HG03025 (cell line): ENCODE measurements around the gene ARFRP1.
"Not testable (repeated sequence)": the region's sequence is repeated elsewhere in the genome, so short reads cannot be mapped to it uniquely, and the experiment has no call there.

ENCODE experiments used
- ATAC-seq: cut with Tn5 transposase; IDR thresholded peaks from one replicate; pipeline ENCODE4 v1.9.1; 2021; ENCODE audit warnings: mild to moderate bottlenecking, moderate library complexity; ENCODE audit not compliant: unreplicated experiment, low FRiP score

Gene ARFRP1

GRCh38 chr20:63680427-63680826 lies 27.3 kb downstream of the ARFRP1 start:
- no peak for ATAC-seq

GRCh38 chr20:63679799-63680305 lies 27.9 kb downstream of the ARFRP1 start:
- ATAC-seq: no peak

- ATAC-seq: no peak
Measured at GRCh38 chr20:63678667-63679465, 28.9 kb downstream of the ARFRP1 start.

- no peak for ATAC-seq
Measured at GRCh38 chr20:63678071-63678470, 29.7 kb downstream of the ARFRP1 start.

GRCh38 chr20:63675681-63676368 lies 32.0 kb downstream of the ARFRP1 start:
- ATAC-seq: no peak

GRCh38 chr20:63673951-63674350 lies 33.8 kb downstream of the ARFRP1 start:
- ATAC-seq: no peak

- ATAC-seq: no peak
Measured at GRCh38 chr20:63672666-63673065, 35.1 kb downstream of the ARFRP1 start.

- not testable (repeated sequence) for ATAC-seq
Measured at GRCh38 chr20:63671695-63672094, 36.1 kb downstream of the ARFRP1 start.

- ATAC-seq: no peak
Measured at GRCh38 chr20:63668351-63668750, 39.4 kb downstream of the ARFRP1 start.

- ATAC-seq: no peak
Measured at GRCh38 chr20:63667858-63668257, 39.9 kb downstream of the ARFRP1 start.

- ATAC-seq: no peak
Measured at GRCh38 chr20:63665708-63666107, 42.1 kb downstream of the ARFRP1 start.

- ATAC-seq: no peak
Measured at GRCh38 chr20:63664861-63665594, 42.7 kb downstream of the ARFRP1 start.

GRCh38 chr20:63664143-63664851 lies 43.5 kb downstream of the ARFRP1 start:
- ATAC-seq: no peak

GRCh38 chr20:63663332-63664066 lies 44.3 kb downstream of the ARFRP1 start:
- ATAC-seq: no peak

GRCh38 chr20:63662813-63663189 lies 45.0 kb downstream of the ARFRP1 start:
- ATAC-seq: no peak

GRCh38 chr20:63661959-63662812 lies 45.6 kb downstream of the ARFRP1 start:
- ATAC-seq: no peak

GRCh38 chr20:63661108-63661507 lies 46.7 kb downstream of the ARFRP1 start:
- no peak for ATAC-seq

GRCh38 chr20:63660622-63661021 lies 47.2 kb downstream of the ARFRP1 start:
- no peak for ATAC-seq

GRCh38 chr20:63660174-63660573 lies 47.6 kb downstream of the ARFRP1 start:
- not testable (repeated sequence) for ATAC-seq
